ENCODE measurements around the gene HSD17B14. TPM values are rescaled to one million over a fixed set of nuclear protein-coding genes. Genes with fewer than 3 reads are reported as not detected.

The HSD17B14 gene
- total and polyA plus RNA-seq, 9 of the 15 experiments (the other 6 are each of a cell fraction or from before 2014, with no cell fraction given) = 0.16 TPM; not detected in 8

DNA sequence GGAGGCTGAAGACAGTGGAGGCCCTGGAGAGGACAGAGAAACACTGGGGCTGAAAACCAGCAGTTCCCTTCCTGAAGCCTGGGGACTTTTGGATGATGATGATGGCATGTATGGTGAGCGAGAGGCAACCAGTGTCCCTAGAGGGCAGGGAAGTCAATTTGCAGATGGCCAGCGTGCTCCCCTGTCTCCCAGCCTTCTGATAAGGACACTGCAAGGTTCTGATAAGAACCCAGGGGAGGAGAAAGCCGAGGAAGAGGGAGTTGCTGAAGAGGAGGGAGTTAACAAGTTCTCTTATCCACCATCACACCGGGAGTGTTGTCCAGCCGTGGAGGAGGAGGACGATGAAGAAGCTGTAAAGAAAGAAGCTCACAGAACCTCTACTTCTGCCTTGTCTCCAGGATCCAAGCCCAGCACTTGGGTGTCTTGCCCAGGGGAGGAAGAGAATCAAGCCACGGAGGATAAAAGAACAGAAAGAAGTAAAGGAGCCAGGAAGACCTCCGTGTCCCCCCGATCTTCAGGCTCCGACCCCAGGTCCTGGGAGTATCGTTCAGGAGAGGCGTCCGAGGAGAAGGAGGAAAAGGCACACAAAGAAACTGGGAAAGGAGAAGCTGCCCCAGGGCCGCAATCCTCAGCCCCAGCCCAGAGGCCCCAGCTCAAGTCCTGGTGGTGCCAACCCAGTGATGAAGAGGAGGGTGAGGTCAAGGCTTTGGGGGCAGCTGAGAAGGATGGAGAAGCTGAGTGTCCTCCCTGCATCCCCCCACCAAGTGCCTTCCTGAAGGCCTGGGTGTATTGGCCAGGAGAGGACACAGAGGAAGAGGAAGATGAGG, 37.4 kb upstream of the HSD17B14 start (continued):
- no peak for TF ChIP-seq ZSCAN32 (CRISPR knock-in tag; IDR thresholded peaks at IDR 0.05)
- TF ChIP-seq ZNF175 (CRISPR knock-in tag; IDR thresholded peaks at IDR 0.05; ENCODE audit: low read depth) = peak; percentile 94
- no peak; the same call in none of the 2 replicates for TF ChIP-seq MTA1 (IDR thresholded peaks at IDR 0.05; ENCODE audit: borderline replicate concordance)
- TF ChIP-seq C11orf30 (IDR thresholded peaks at IDR 0.05; ENCODE audit: low read depth) = no peak
- no peak for TF ChIP-seq ZNF217 (CRISPR knock-in tag; IDR thresholded peaks at IDR 0.05)
- TF ChIP-seq MCM3 (IDR thresholded peaks at IDR 0.05) = no peak
- peak; percentile 8; the same call in 1 of the 2 replicates for TF ChIP-seq LARP7 (IDR thresholded peaks at IDR 0.05)
- TF ChIP-seq ARHGAP35 (IDR thresholded peaks at IDR 0.05; ENCODE audit: partially characterized antibody) = no peak
- TF ChIP-seq ETV1 (tag; conservative IDR thresholded peaks at IDR 0.05; ENCODE audit: low read depth) = peak; percentile 62; the same call in 1 of the 2 replicates
- TF ChIP-seq, protein P1, sequence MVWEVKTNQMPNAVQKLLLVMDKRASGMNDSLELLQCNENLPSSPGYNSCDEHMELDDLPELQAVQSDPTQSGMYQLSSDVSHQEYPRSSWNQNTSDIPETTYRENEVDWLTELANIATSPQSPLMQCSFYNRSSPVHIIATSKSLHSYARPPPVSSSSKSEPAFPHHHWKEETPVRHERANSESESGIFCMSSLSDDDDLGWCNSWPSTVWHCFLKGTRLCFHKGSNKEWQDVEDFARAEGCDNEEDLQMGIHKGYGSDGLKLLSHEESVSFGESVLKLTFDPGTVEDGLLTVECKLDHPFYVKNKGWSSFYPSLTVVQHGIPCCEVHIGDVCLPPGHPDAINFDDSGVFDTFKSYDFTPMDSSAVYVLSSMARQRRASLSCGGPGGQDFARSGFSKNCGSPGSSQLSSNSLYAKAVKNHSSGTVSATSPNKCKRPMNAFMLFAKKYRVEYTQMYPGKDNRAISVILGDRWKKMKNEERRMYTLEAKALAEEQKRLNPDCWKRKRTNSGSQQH (CRISPR knock-in tag; IDR thresholded peaks at IDR 0.05) = peak; percentile 71; the same call in 1 of the 2 replicates
- no peak; the same call in 1 of the 2 replicates for TF ChIP-seq ELF4 (CRISPR knock-in tag; IDR thresholded peaks at IDR 0.05)
- TF ChIP-seq GABPA (tag; conservative IDR thresholded peaks at IDR 0.05; ENCODE audit: low read depth) = no peak; the same call in 1 of the 2 replicates
- no peak for TF ChIP-seq ZNF696 (CRISPR knock-in tag; conservative IDR thresholded peaks at IDR 0.05)
- TF ChIP-seq RBM39 (optimal IDR thresholded peaks at IDR 0.05; ENCODE audit: low read depth, low read length) = no peak
- TF ChIP-seq MCM7 (IDR thresholded peaks at IDR 0.05) = no peak
- peak; percentile 84; the same call in 1 of the 2 replicates for TF ChIP-seq ZKSCAN8 (CRISPR knock-in tag; IDR thresholded peaks at IDR 0.05)
- TF ChIP-seq DMBX1 (CRISPR knock-in tag; IDR thresholded peaks at IDR 0.05; ENCODE audit: borderline replicate concordance) = peak; percentile 91
- TF ChIP-seq MAFG (tag; conservative IDR thresholded peaks at IDR 0.05) = no peak
- no peak; the same call in 1 of the 2 replicates for TF ChIP-seq STAG1 (CRISPR knock-in tag; IDR thresholded peaks at IDR 0.05; ENCODE audit: borderline replicate concordance)
- TF ChIP-seq ETS2 (tag; IDR thresholded peaks at IDR 0.05; ENCODE audit: borderline replicate concordance, poor library complexity, severe bottlenecking) = no peak
- TF ChIP-seq, protein P2, sequence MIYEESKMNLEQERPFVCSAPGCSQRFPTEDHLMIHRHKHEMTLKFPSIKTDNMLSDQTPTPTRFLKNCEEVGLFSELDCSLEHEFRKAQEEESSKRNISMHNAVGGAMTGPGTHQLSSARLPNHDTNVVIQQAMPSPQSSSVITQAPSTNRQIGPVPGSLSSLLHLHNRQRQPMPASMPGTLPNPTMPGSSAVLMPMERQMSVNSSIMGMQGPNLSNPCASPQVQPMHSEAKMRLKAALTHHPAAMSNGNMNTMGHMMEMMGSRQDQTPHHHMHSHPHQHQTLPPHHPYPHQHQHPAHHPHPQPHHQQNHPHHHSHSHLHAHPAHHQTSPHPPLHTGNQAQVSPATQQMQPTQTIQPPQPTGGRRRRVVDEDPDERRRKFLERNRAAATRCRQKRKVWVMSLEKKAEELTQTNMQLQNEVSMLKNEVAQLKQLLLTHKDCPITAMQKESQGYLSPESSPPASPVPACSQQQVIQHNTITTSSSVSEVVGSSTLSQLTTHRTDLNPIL (CRISPR knock-in tag; IDR thresholded peaks at IDR 0.05) = no peak
- TF ChIP-seq DIDO1 (tag; IDR thresholded peaks at IDR 0.05; ENCODE audit: low read depth) = no peak
- TF ChIP-seq ESRRA (IDR thresholded peaks at IDR 0.05; ENCODE audit: borderline replicate concordance, low read depth) = peak; percentile 71
- TF ChIP-seq FOXK1 (CRISPR knock-in tag; IDR thresholded peaks at IDR 0.05; ENCODE audit: borderline replicate concordance) = peak; percentile 45; the same call in 1 of the 2 replicates
- TF ChIP-seq GATAD2A (IDR thresholded peaks at IDR 0.05) = peak; percentile 61; the same call in 1 of the 2 replicates
- TF ChIP-seq NR4A1 (CRISPR knock-in tag; IDR thresholded peaks at IDR 0.05) = no peak
- TF ChIP-seq NR4A1 (tag; IDR thresholded peaks at IDR 0.05) = no peak; the same call in none of the 2 replicates
- peak; percentile 91 for TF ChIP-seq ZNF263 (CRISPR knock-in tag; IDR thresholded peaks at IDR 0.05; ENCODE audit: borderline replicate concordance)
- TF ChIP-seq MAFK (IDR thresholded peaks at IDR 0.05; ENCODE audit: low read length) = no peak

All from K562 (cell line).